H9 (cell line): ENCODE data around the gene SNX15. TPM values are rescaled to one million over a fixed set of nuclear protein-coding genes. Genes with fewer than 3 reads are reported as not detected.
"Not testable (repeated sequence)": the region's sequence is repeated elsewhere in the genome, so short reads cannot be mapped to it uniquely, and the experiment has no call there.

ENCODE experiments used
- DNase-seq: peaks from one replicate; pipeline ENCODE4 v3.0.0-alpha.2; 2017
- H2AFZ ChIP-seq: one replicate; pipeline ENCODE4 v1.6.1; 2013; ENCODE audit warnings: mild to moderate bottlenecking, low read length, control low read depth, moderate library complexity
- H2AK5ac ChIP-seq: 2 replicates; pipeline ENCODE4 v1.6.1; 2013; ENCODE audit warnings: low read length, control low read depth, mixed read lengths; ENCODE audit not compliant: insufficient read length
- H2BK120ac ChIP-seq: one replicate; pipeline ENCODE4 v1.6.1; 2013; ENCODE audit warnings: low read depth, mild to moderate bottlenecking, low read length, control low read depth, inconsistent platforms; ENCODE audit not compliant: poor library complexity, severe bottlenecking
- H2BK12ac ChIP-seq: 2 replicates; pipeline ENCODE4 v1.6.1; 2013; ENCODE audit warnings: low read length, control low read depth, mixed read lengths, low read depth; ENCODE audit not compliant: insufficient read length
- H2BK15ac ChIP-seq: 2 replicates; pipeline ENCODE4 v1.6.1; 2013; ENCODE audit warnings: low read depth, low read length, control low read depth
- H2BK20ac ChIP-seq: one replicate; pipeline ENCODE4 v1.6.1; 2013; ENCODE audit warnings: low read depth, mild to moderate bottlenecking, low read length, control low read depth, inconsistent platforms; ENCODE audit not compliant: poor library complexity, severe bottlenecking
- H2BK5ac ChIP-seq: 2 replicates; pipeline ENCODE4 v1.6.1; 2013; ENCODE audit warnings: low read length, control low read depth, mixed read lengths; ENCODE audit not compliant: insufficient read length
- H3K14ac ChIP-seq: 2 replicates; pipeline ENCODE4 v1.6.1; 2013; ENCODE audit warnings: low read length, control low read depth; ENCODE audit not compliant: insufficient read depth
- H3K18ac ChIP-seq: 2 replicates; pipeline ENCODE4 v1.6.1; 2013; ENCODE audit warnings: low read depth, mild to moderate bottlenecking, mixed read lengths, low read length, control low read depth; ENCODE audit not compliant: insufficient read length
- H3K23ac ChIP-seq: 2 replicates; pipeline ENCODE4 v1.6.1; 2013; ENCODE audit warnings: low read length, control low read depth, mixed read lengths, low read depth; ENCODE audit not compliant: insufficient read length
- H3K23me2 ChIP-seq: 2 replicates; pipeline ENCODE4 v1.6.1; 2013; ENCODE audit warnings: low read depth, mild to moderate bottlenecking, mixed read lengths, low read length, control low read depth; ENCODE audit not compliant: insufficient read length, poor library complexity, severe bottlenecking
- H3K27ac ChIP-seq: 2 replicates; pipeline ENCODE4 v1.5.1; 2013; ENCODE audit warnings: low read length, control low read depth, mixed read lengths, low read depth; ENCODE audit not compliant: insufficient read length
- H3K27me3 ChIP-seq: 2 replicates; pipeline ENCODE4 v1.6.1; 2013; ENCODE audit warnings: low read length, control low read depth, inconsistent platforms; ENCODE audit not compliant: insufficient read depth
- H3K4ac ChIP-seq: 2 replicates; pipeline ENCODE4 v1.6.1; 2013; ENCODE audit warnings: low read depth, mild to moderate bottlenecking, control low read depth, inconsistent platforms, low read length, moderate library complexity
- H3K4me1 ChIP-seq: 2 replicates; pipeline ENCODE4 v1.6.1; 2013; ENCODE audit warnings: low read length, control low read depth, inconsistent platforms; ENCODE audit not compliant: insufficient read depth
- H3K4me2 ChIP-seq: 2 replicates; pipeline ENCODE4 v1.6.1; 2013; ENCODE audit warnings: low read length, control low read depth, mixed read lengths; ENCODE audit not compliant: insufficient read length, insufficient read depth
- H3K56ac ChIP-seq: 2 replicates; pipeline ENCODE4 v1.6.1; 2013; ENCODE audit warnings: low read depth, mild to moderate bottlenecking, mixed read lengths, low read length, control low read depth; ENCODE audit not compliant: insufficient read length
- H3K79me1 ChIP-seq: 2 replicates; pipeline ENCODE4 v1.6.1; 2013; ENCODE audit warnings: low read depth, mild to moderate bottlenecking, moderate library complexity, low read length, control low read depth, inconsistent platforms; ENCODE audit not compliant: insufficient read depth, poor library complexity, severe bottlenecking
- H3K79me2 ChIP-seq: 2 replicates; pipeline ENCODE4 v1.6.1; 2013; ENCODE audit warnings: low read length, control low read depth, inconsistent platforms; ENCODE audit not compliant: insufficient read depth
- H3K9ac ChIP-seq: 2 replicates; pipeline ENCODE4 v1.6.1; 2013; ENCODE audit warnings: low read length, control low read depth, mixed read lengths; ENCODE audit not compliant: insufficient read length; ENCODE audit errors: extremely low read depth
- H3K9me3 ChIP-seq: one replicate; pipeline ENCODE4 v1.6.1; 2013; ENCODE audit warnings: low read depth, low read length, inconsistent platforms; ENCODE audit not compliant: control insufficient read depth
- H3T11ph ChIP-seq: one replicate; pipeline ENCODE4 v1.6.1; 2013; ENCODE audit warnings: mild to moderate bottlenecking, low read length, control low read depth, inconsistent platforms
- H4K20me1 ChIP-seq: one replicate; pipeline ENCODE4 v1.6.1; 2013; ENCODE audit not compliant: control insufficient read depth, insufficient read length, insufficient read depth
- H4K5ac ChIP-seq: 2 replicates; pipeline ENCODE4 v1.6.1; 2013; ENCODE audit warnings: low read depth, mild to moderate bottlenecking, mixed read lengths, low read length, control low read depth; ENCODE audit not compliant: insufficient read length
- H4K8ac ChIP-seq: replicated peaks from 2 replicates; pipeline ENCODE4 v1.6.1; 2013; ENCODE audit warnings: low read length, control low read depth, mixed read lengths, low read depth; ENCODE audit not compliant: insufficient read length
- H4K91ac ChIP-seq: 2 replicates; pipeline ENCODE4 v1.6.1; 2013; ENCODE audit warnings: low read depth, mild to moderate bottlenecking, moderate library complexity, mixed read lengths, low read length, control low read depth; ENCODE audit not compliant: insufficient read length
- H3K27ac Mint-ChIP-seq, 3 experiments: 2 replicates in 2 of 3; 3 replicates in 1 of 3; pipeline ENCODE4 v1.8.0; 2020 to 2021; ENCODE audit warnings: mixed read lengths in 3 of 3, mild to moderate bottlenecking in 1 of 3, moderate library complexity in 1 of 3
- H3K27me3 Mint-ChIP-seq: 2 replicates; pipeline ENCODE4 v1.8.0; 2021; ENCODE audit warnings: low read depth, mild to moderate bottlenecking, moderate library complexity, mixed read lengths
- H3K36me3 Mint-ChIP-seq, 3 experiments: 2 replicates in 2 of 3; 3 replicates in 1 of 3; pipeline ENCODE4 v1.8.0; 2020 to 2021; ENCODE audit warnings: low read depth in 3 of 3, mixed read lengths in 3 of 3; ENCODE audit not compliant: insufficient read depth in 1 of 3
- H3K4me1 Mint-ChIP-seq, 2 experiments: 2 replicates each; pipeline ENCODE4 v1.8.0; 2020; ENCODE audit warnings: mixed read lengths in 2 of 2
- H3K4me3 Mint-ChIP-seq, 2 experiments: 2 replicates in 1 of 2; 3 replicates in 1 of 2; pipeline ENCODE4 v1.8.0; 2020 to 2021; ENCODE audit warnings: mild to moderate bottlenecking in 2 of 2, mixed read lengths in 2 of 2, moderate library complexity in 1 of 2
- H3K9me3 Mint-ChIP-seq, 2 experiments: 2 replicates in 1 of 2; 3 replicates in 1 of 2; pipeline ENCODE4 v1.8.0; 2020; ENCODE audit warnings: mild to moderate bottlenecking in 2 of 2, mixed read lengths in 2 of 2, moderate library complexity in 1 of 2
- CTCF ChIP-seq: fragments of 200-600 bp; sonication (generic); conservative IDR thresholded peaks from 3 replicates; pipeline ENCODE4 v1.8.0; 2021; ENCODE audit warnings: antibody characterized with exemption, mild to moderate bottlenecking
- WGBS: extraction: QIAGEN DNeasy Blood & Tissue Kit; methylation state at CpG from one replicate; pipeline ENCODE4 v1.1.7; 2013; ENCODE audit warnings: missing lambda C conversion rate, low lambda C conversion rate, mixed read lengths; ENCODE audit not compliant: insufficient read length; ENCODE audit errors: extremely low coverage; 5-methylcytosine and 5-hydroxymethylcytosine counted together
- long read RNA-seq: library from polyadenylated mRNA; unstranded; transcript quantifications from one replicate; pipeline ENCODE4 v2.0.0, GENCODE V29; 2020
- total RNA-seq: library from RNA; stranded (reverse); gene quantifications from 2 replicates; pipeline ENCODE4 v1.2.1, GENCODE V29; 2021

The SNX15 gene
- 24.3 and 25.7 TPM in 2 replicates for total RNA-seq
- long read RNA-seq, transcript SNX15-202 (8 exons, 1,939 nt): major isoform, 67 of 73 reads
- long read RNA-seq, partial matches to known transcripts: 0 of 73 reads
- long read RNA-seq, other reads (novel, unspliced or antisense): 2 of 73 reads

GRCh38 chr11:65027213-65028067, at the start of gene SNX15:
TSS of gene SNX15 (plus strand) at chr11:65027439. CDS start at chr11:65027538, 99 bp downstream.
- Histone ChIP-seq H3K56ac (no peak within 1 kb of the TSS), H3K9me3 (no peaks in the 10 kb centered on the region), H3K27me3 (no peaks in the 10 kb centered on the region), H3K14ac (peak within 1 kb of the TSS; percentile 77; the same call in 1 of the 2 replicates), H2AK5ac (no peak within 1 kb of the TSS), H2BK120ac (no peak within 1 kb of the TSS), H3K9ac (no peak within 1 kb of the TSS), H4K20me1 (no peaks in the 10 kb centered on the region), H4K5ac (no peak within 1 kb of the TSS), H3T11ph (no peak within 1 kb of the TSS), H4K91ac (no peak within 1 kb of the TSS), H3K23me2 (peaks cover 3% of the 10 kb centered on the region), H2BK15ac (no peak within 1 kb of the TSS), H3K18ac (peak within 1 kb of the TSS; percentile 83), H3K4ac (no peak within 1 kb of the TSS), H2BK12ac (no peak within 1 kb of the TSS), H3K4me1 (no peaks in the 10 kb centered on the region), H3K79me1 (no peaks in the 10 kb centered on the region), H2AFZ (no peak within 1 kb of the TSS), H3K27ac (no peak within 1 kb of the TSS), H3K79me2 (no peaks in the 10 kb centered on the region), H3K23ac (no peak within 1 kb of the TSS), H4K8ac (no peak within 1 kb of the TSS), H2BK5ac (no peak within 1 kb of the TSS), H2BK20ac (no peak within 1 kb of the TSS), H3K4me2 (peak within 1 kb of the TSS; percentile 33)
- Mint-ChIP-seq H3K27me3 (peaks cover 1% of the 10 kb centered on the region; the same call in 1 of the 2 replicates), H3K9me3 (no peaks in the 10 kb centered on the region), H3K4me1 (peaks cover 9% of the 10 kb centered on the region in 2 experiments), H3K4me3 (peak within 1 kb of the TSS; percentile 78 to 83), H3K27ac (peak within 1 kb of the TSS in 2 of 3 experiments; percentile 2 to 28; a peak in 2 of 7 replicates), H3K36me3 (peaks cover 0 to 5% (median under 1%) of the 10 kb centered on the region in 3 experiments; a peak in 1 of 7 replicates)
- TF ChIP-seq CTCF: peak; percentile 81
- WGBS: no CpG with 5 or more reads among the region's 51 CpGs
- DNase-seq: peak; percentile 92

GRCh38 chr11:64983339-64983738, 43.9 kb upstream of the SNX15 start:
- H2BK20ac ChIP-seq, H2BK12ac ChIP-seq, H2AK5ac ChIP-seq, H3K9ac ChIP-seq, H2BK5ac ChIP-seq, H4K91ac ChIP-seq, H3K79me1 ChIP-seq, H3K4me1 Mint-ChIP-seq, H3K4me2 ChIP-seq, H2BK15ac ChIP-seq, H3K27me3 ChIP-seq, H3K4me3 Mint-ChIP-seq, H2BK120ac ChIP-seq, H4K5ac ChIP-seq, H3K56ac ChIP-seq, H4K8ac ChIP-seq, H3K14ac ChIP-seq, H2AFZ ChIP-seq, H4K20me1 ChIP-seq, H3K9me3 Mint-ChIP-seq, DNase-seq, H3K18ac ChIP-seq, H3K9me3 ChIP-seq, H3K27ac ChIP-seq, H3K23ac ChIP-seq, H3T11ph ChIP-seq, H3K79me2 ChIP-seq, H3K4me1 ChIP-seq, H3K27me3 Mint-ChIP-seq, H3K4ac ChIP-seq, H3K36me3 Mint-ChIP-seq, H3K27ac Mint-ChIP-seq, H3K23me2 ChIP-seq: not testable (repeated sequence)
- WGBS: no CpG with 5 or more reads among the region's 5 CpGs
